HEK293T (cell line): Measurements from ENCODE around the gene RERGL.

Experiments used
- BHLHE40 ChIP-seq: fragments of 450-650 bp; IDR thresholded peaks from 2 replicates; pipeline ENCODE4 v1.6.1; 2016; ENCODE audit warnings: mild to moderate bottlenecking, moderate library complexity, borderline replicate concordance
- CTBP1 ChIP-seq: fragments of 450-650 bp; IDR thresholded peaks from 2 replicates; pipeline ENCODE4 v1.6.1; 2016; ENCODE audit warnings: borderline replicate concordance
- ELF4 ChIP-seq: fragments of 450-650 bp; IDR thresholded peaks from 2 replicates; pipeline ENCODE4 v1.6.1; 2017; ENCODE audit warnings: antibody characterized with exemption
- FOXK2 ChIP-seq: fragments of 450-650 bp; IDR thresholded peaks from 2 replicates; pipeline ENCODE4 v1.6.1; 2016; ENCODE audit warnings: mild to moderate bottlenecking
- LEF1 ChIP-seq: fragments of 450-650 bp; IDR thresholded peaks from 2 replicates; pipeline ENCODE4 v1.6.1; 2017; ENCODE audit warnings: mild to moderate bottlenecking, borderline replicate concordance
- SP1 ChIP-seq: fragments of 450-650 bp; IDR thresholded peaks from 2 replicates; pipeline ENCODE4 v1.6.1; 2017
- SUZ12 ChIP-seq: fragments of 450-650 bp; IDR thresholded peaks from 2 replicates; pipeline ENCODE4 v1.6.1; 2016; ENCODE audit warnings: mild to moderate bottlenecking

- TF ChIP-seq FOXK2 (no peak), SUZ12 (no peak), BHLHE40 (no peak), LEF1 (no peak), SP1 (no peak), ELF4 (no peak), CTBP1 (no peak)
These were observed 10.3 kb downstream of the RERGL start for GRCh38 chr12:18079541-18080246.
